Measurements from ENCODE around the gene CHAF1B.
"Not testable (repeated sequence)": the region's sequence is repeated elsewhere in the genome, so short reads cannot be mapped to it uniquely, and the experiment has no call there.

DNA sequence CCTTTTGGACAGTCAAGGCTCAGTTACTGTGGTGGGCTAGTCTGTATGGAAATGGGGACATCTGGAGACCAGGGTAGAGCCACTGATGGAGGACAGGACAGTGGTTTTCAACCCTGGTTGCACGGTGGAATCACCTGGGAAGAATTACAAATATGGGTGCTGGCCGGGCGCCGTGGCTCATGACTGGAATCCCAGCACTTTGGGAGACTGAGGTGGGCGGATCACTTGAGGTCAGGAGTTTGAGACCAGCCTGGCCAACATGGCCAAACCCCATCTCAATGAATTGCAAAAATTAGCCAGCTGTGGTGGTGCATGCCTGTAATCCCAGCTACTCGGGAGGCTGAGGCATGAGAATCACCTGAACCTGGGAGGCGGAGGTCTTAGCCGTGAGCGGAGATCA is 14.5 kb downstream of the CHAF1B start:
- not testable (repeated sequence) for TF ChIP-seq PAX5 (IDR thresholded peaks at IDR 0.05; ENCODE audit: insufficient read depth, low read length, severe bottlenecking); POLR2A (IDR thresholded peaks at IDR 0.05; ENCODE audit: low read depth, low read length); POU2F2 (IDR thresholded peaks at IDR 0.05; ENCODE audit: low read depth, low read length)

Measured in GM12891 (cell line).